B cell (primary cell): ENCODE measurements around the gene ERC1. TPM values are rescaled to one million over a fixed set of nuclear protein-coding genes. Genes with fewer than 3 reads are reported as not detected.

ENCODE experiments used
- ATAC-seq: fragments of 200-7000 bp; cut with Tn5 transposase; one replicate; pipeline ENCODE4 v1.10.0; 2021; ENCODE audit warnings: low read depth, mild to moderate bottlenecking, moderate number of reproducible peaks, moderate library complexity
- CTCF ChIA-PET: fragments of 350-600 bp; sonication (Branson Sonifier 250); formaldehyde crosslinking; loops from one replicate; lab custom pipeline; 2021; ENCODE audit warnings: antibody characterized with exemption, inconsistent platforms; lab: Charles Lee
- POLR2A ChIA-PET: fragments of 350-600 bp; sonication (Branson Sonifier 250); formaldehyde crosslinking; loops from one replicate; lab custom pipeline; 2021; ENCODE audit warnings: antibody characterized with exemption; lab: Charles Lee
- DNase-seq: peaks from one replicate; pipeline ENCODE4 v3.0.0; 2013
- H2AFZ ChIP-seq: 2 replicates; pipeline ENCODE4 v1.6.1; 2012; ENCODE audit warnings: mild to moderate bottlenecking, low read depth, low read length; ENCODE audit not compliant: insufficient read depth, poor library complexity, severe bottlenecking
- H3K27ac ChIP-seq, 2 donors: 1 replicate in 1 of 2; 2 replicates in 1 of 2; pipeline ENCODE4 v1.5.1; 2012 to 2013; ENCODE audit warnings: low read length in 2 of 2, mild to moderate bottlenecking in 2 of 2, moderate library complexity in 1 of 2
- H3K27me3 ChIP-seq, 4 experiments: fragments of 200-600 bp in 1 of 4; sonication (generic) in 1 of 4; replicated peaks in 1 of 4; 1 replicate in 2 of 4; 2 replicates in 2 of 4; pipeline versions ENCODE4 v1.6.1 to v1.7.0; 2013 to 2016; ENCODE audit warnings: low read length in 3 of 4, mild to moderate bottlenecking in 2 of 4, mixed read lengths in 1 of 4, moderate library complexity in 1 of 4; ENCODE audit not compliant: insufficient read depth in 4 of 4, control insufficient read depth in 3 of 4; ENCODE audit errors: control extremely low read depth in 1 of 4
- H3K36me3 ChIP-seq, 2 experiments: replicated peaks in 1 of 2; 1 replicate in 1 of 2; 2 replicates in 1 of 2; pipeline versions ENCODE4 v1.6.1 to v1.7.1; 2013; ENCODE audit warnings: low read length in 1 of 2; ENCODE audit not compliant: insufficient read depth in 2 of 2, control insufficient read depth in 1 of 2; ENCODE audit errors: control extremely low read depth in 1 of 2, extremely low read depth in 1 of 2
- H3K4me1 ChIP-seq, 2 donors: fragments of 200-600 bp in 1 of 2; sonication (generic) in 1 of 2; 1 replicate in 1 of 2; 2 replicates in 1 of 2; pipeline versions ENCODE4 v1.5.1 to v1.6.1; 2013 to 2017; ENCODE audit warnings: low read length in 2 of 2; ENCODE audit not compliant: control insufficient read depth in 2 of 2, insufficient read depth in 2 of 2
- H3K4me2 ChIP-seq: replicated peaks from 2 replicates; pipeline ENCODE3; 2012; ENCODE audit warnings: mild to moderate bottlenecking, low read depth, low read length; ENCODE audit not compliant: poor library complexity, severe bottlenecking
- H3K4me3 ChIP-seq, 5 experiments: fragments of 200-600 bp in 1 of 5; sonication (generic) in 1 of 5; 1 replicate in 3 of 5; 2 replicates in 2 of 5; pipeline versions ENCODE4 v1.5.1 to v1.7.0; 2011 to 2016; ENCODE audit warnings: low read length in 4 of 5, mild to moderate bottlenecking in 4 of 5, low read depth in 2 of 5, control low read depth in 1 of 5, moderate library complexity in 1 of 5; ENCODE audit not compliant: insufficient read depth in 1 of 5; ENCODE audit errors: control extremely low read depth in 1 of 5, extremely low read depth in 1 of 5
- H3K79me2 ChIP-seq: fragments of 200-600 bp; sonication (generic); one replicate; pipeline ENCODE4 v1.6.0; 2016; ENCODE audit warnings: low read length; ENCODE audit not compliant: control insufficient read depth, insufficient read depth
- H3K9ac ChIP-seq: fragments of 200-600 bp; sonication (generic); 2 replicates; pipeline ENCODE4 v1.6.1; 2017; ENCODE audit warnings: mild to moderate bottlenecking, low read length, moderate library complexity
- H3K9me3 ChIP-seq, 3 donors: one replicate each; pipeline versions ENCODE4 v1.6.1 to v1.7.1; 2013; ENCODE audit warnings: low read length in 2 of 3; ENCODE audit not compliant: control insufficient read depth in 2 of 3, insufficient read depth in 1 of 3; ENCODE audit errors: control extremely low read depth in 1 of 3
- H4K20me1 ChIP-seq: 2 replicates; pipeline ENCODE4 v1.6.0; 2012; ENCODE audit warnings: mild to moderate bottlenecking, low read length; ENCODE audit not compliant: insufficient read depth, control insufficient read depth, poor library complexity, severe bottlenecking
- H3K27ac Mint-ChIP-seq: one replicate; pipeline ENCODE4 v1.8.0; 2021; ENCODE audit warnings: mixed read lengths
- H3K27me3 Mint-ChIP-seq: one replicate; pipeline ENCODE4 v1.8.0; 2021; ENCODE audit warnings: mixed read lengths
- H3K4me1 Mint-ChIP-seq: one replicate; pipeline ENCODE4 v1.8.0; 2021; ENCODE audit warnings: mixed read lengths
- H3K4me3 Mint-ChIP-seq: one replicate; pipeline ENCODE4 v1.8.0; 2021; ENCODE audit warnings: mixed read lengths
- H3K9me3 Mint-ChIP-seq: one replicate; pipeline ENCODE4 v1.8.0; 2022; ENCODE audit warnings: mixed read lengths; ENCODE audit not compliant: insufficient read depth
- CTCF ChIP-seq: fragments of 200-600 bp; IDR thresholded peaks from one replicate; pipeline ENCODE4 v1.8.0; 2022; ENCODE audit warnings: antibody characterized with exemption, mild to moderate bottlenecking
- EZH2 ChIP-seq: IDR thresholded peaks from 2 replicates; pipeline ENCODE4 v1.6.1; 2012; ENCODE audit warnings: borderline replicate concordance, low read depth, mild to moderate bottlenecking, moderate library complexity, low read length; ENCODE audit not compliant: insufficient read depth, poor library complexity, severe bottlenecking
- WGBS: methylation state at CpG from one replicate; pipeline ENCODE4 v1.1.5; 2013; ENCODE audit warnings: missing lambda C conversion rate; ENCODE audit not compliant: insufficient coverage; 5-methylcytosine and 5-hydroxymethylcytosine counted together
- intact Hi-C: fragments of 100-400 bp; cut with micrococcal nuclease; formaldehyde crosslinking; loops from one replicate; pipeline ENCODE4 v1.10.0; 2022
- polyA plus RNA-seq: library from polyadenylated mRNA; depleted of rRNA; stranded (reverse); fragments of >200 nt; gene quantifications from 2 replicates; pipeline ENCODE4 v1.2.3, GENCODE V29; 2012
- total RNA-seq, 2 donors: library from RNA; stranded (reverse); fragments of 120-200 nt in 1 of 2; gene quantifications; 1 replicate in 1 of 2; 2 replicates in 1 of 2; pipeline versions ENCODE4 v1.2.3 to v1.2.4, GENCODE V29; 2013 to 2022

Gene ERC1
- total and polyA plus RNA-seq, 2 donors (not counting 1 experiment from before 2014, with no cell fraction given) = 4.0 to 77.6 TPM

GRCh38 chr12:1465990-1466389, 475.0 kb downstream of the ERC1 start:
- Histone ChIP-seq H3K27me3 (no peaks in the 10 kb centered on the region), H3K36me3 (no peaks in the 10 kb centered on the region), H3K4me3 (no peak overlapping the region), H3K9ac (no peak overlapping the region), H3K9me3 (no peaks in the 10 kb centered on the region), H3K79me2 (no peaks in the 10 kb centered on the region), H3K4me1 (no peaks in the 10 kb centered on the region), H2AFZ (no peak overlapping the region), H3K4me2 (no peak overlapping the region), H4K20me1 (no peaks in the 10 kb centered on the region), H3K27ac (no peak overlapping the region)
- WGBS = over 99% methylated on average over 10 of the region's 11 CpGs
- no peaks in the 10 kb centered on the region for H3K27me3 Mint-ChIP-seq
- DNase-seq = no peak
- no peak overlapping the region for H3K27ac Mint-ChIP-seq
- ChIA-PET CTCF (no interaction called here), POLR2A (no interaction called here)
- H3K4me1 Mint-ChIP-seq = peaks cover 12% of the 10 kb centered on the region
- no peak for ATAC-seq
- no peaks in the 10 kb centered on the region for H3K9me3 Mint-ChIP-seq
- H3K4me3 Mint-ChIP-seq = no peak overlapping the region
- intact Hi-C loops = no loop called here
- TF ChIP-seq CTCF (no peak), EZH2 (no peak)

GRCh38 chr12:1466481-1467154, 475.6 kb downstream of the ERC1 start:
- no peak overlapping the region for H2AFZ ChIP-seq
- H3K4me3 Mint-ChIP-seq = no peak overlapping the region
- peaks cover 12% of the 10 kb centered on the region for H3K4me1 Mint-ChIP-seq
- no peak for TF ChIP-seq CTCF
- TF ChIP-seq EZH2 = no peak
- no peak for DNase-seq
- H3K9me3 Mint-ChIP-seq = no peaks in the 10 kb centered on the region
- POLR2A ChIA-PET = no interaction called here
- no peak for ATAC-seq
- H4K20me1 ChIP-seq = no peaks in the 10 kb centered on the region
- no peak overlapping the region for H3K27ac Mint-ChIP-seq
- H3K79me2 ChIP-seq = no peaks in the 10 kb centered on the region
- H3K36me3 ChIP-seq = no peaks in the 10 kb centered on the region
- H3K27me3 Mint-ChIP-seq = no peaks in the 10 kb centered on the region
- H3K9me3 ChIP-seq = no peaks in the 10 kb centered on the region
- H3K9ac ChIP-seq = no peak overlapping the region
- no peaks in the 10 kb centered on the region for H3K4me1 ChIP-seq
- intact Hi-C loops = no loop called here
- CTCF ChIA-PET = no interaction called here
- H3K4me2 ChIP-seq = no peak overlapping the region
- H3K4me3 ChIP-seq = no peak overlapping the region
- 100% methylated on average over 1 of the region's 5 CpGs for WGBS
- H3K27ac ChIP-seq = no peak overlapping the region
- H3K27me3 ChIP-seq = no peaks in the 10 kb centered on the region
